GM21381 (cell line): ENCODE data around the gene GPX4.
"Not testable (repeated sequence)": the region's sequence is repeated elsewhere in the genome, so short reads cannot be mapped to it uniquely, and the experiment has no call there.

Experiments used
- ATAC-seq: cut with Tn5 transposase; IDR thresholded peaks from one replicate; pipeline ENCODE4 v1.9.1; 2021; ENCODE audit warnings: mild to moderate bottlenecking, moderate library complexity; ENCODE audit not compliant: unreplicated experiment

GPX4 gene

GRCh38 chr19:1113030-1113985 lies 9.5 kb downstream of the GPX4 start:
- ATAC-seq, result peak; percentile 57

GRCh38 chr19:1113986-1114483 lies 10.2 kb downstream of the GPX4 start:
- ATAC-seq, result no peak

- not testable (repeated sequence) for ATAC-seq
These were observed 10.9 kb downstream of the GPX4 start for GRCh38 chr19:1114728-1115127.

GRCh38 chr19:1115646-1116420 lies 12.0 kb downstream of the GPX4 start:
- ATAC-seq, result no peak

GRCh38 chr19:1116726-1117581 lies 13.2 kb downstream of the GPX4 start:
- ATAC-seq, result no peak

- no peak for ATAC-seq
These were observed 13.9 kb downstream of the GPX4 start for GRCh38 chr19:1117654-1118053.

- ATAC-seq, result no peak
These were observed 15.2 kb downstream of the GPX4 start for GRCh38 chr19:1118999-1119398.

- ATAC-seq, result no peak
These were observed 15.9 kb downstream of the GPX4 start for GRCh38 chr19:1119475-1120217.

GRCh38 chr19:1121395-1121794 lies 17.6 kb downstream of the GPX4 start:
- no peak for ATAC-seq

GRCh38 chr19:1122021-1122971 lies 18.5 kb downstream of the GPX4 start:
- ATAC-seq, result no peak

- no peak for ATAC-seq
These were observed 19.2 kb downstream of the GPX4 start for GRCh38 chr19:1122972-1123363.

- ATAC-seq, result no peak
These were observed 19.6 kb downstream of the GPX4 start for GRCh38 chr19:1123381-1123780.

- ATAC-seq, result no peak
These were observed 20.3 kb downstream of the GPX4 start for GRCh38 chr19:1123885-1124677.

GRCh38 chr19:1125601-1126467 lies 22.0 kb downstream of the GPX4 start:
- no peak for ATAC-seq

- ATAC-seq, result no peak
These were observed 23.4 kb downstream of the GPX4 start for GRCh38 chr19:1126984-1127760.

- ATAC-seq, result no peak
These were observed 24.3 kb downstream of the GPX4 start for GRCh38 chr19:1128106-1128505.
